Measurements from ENCODE around the gene PSMD8.

DNA sequence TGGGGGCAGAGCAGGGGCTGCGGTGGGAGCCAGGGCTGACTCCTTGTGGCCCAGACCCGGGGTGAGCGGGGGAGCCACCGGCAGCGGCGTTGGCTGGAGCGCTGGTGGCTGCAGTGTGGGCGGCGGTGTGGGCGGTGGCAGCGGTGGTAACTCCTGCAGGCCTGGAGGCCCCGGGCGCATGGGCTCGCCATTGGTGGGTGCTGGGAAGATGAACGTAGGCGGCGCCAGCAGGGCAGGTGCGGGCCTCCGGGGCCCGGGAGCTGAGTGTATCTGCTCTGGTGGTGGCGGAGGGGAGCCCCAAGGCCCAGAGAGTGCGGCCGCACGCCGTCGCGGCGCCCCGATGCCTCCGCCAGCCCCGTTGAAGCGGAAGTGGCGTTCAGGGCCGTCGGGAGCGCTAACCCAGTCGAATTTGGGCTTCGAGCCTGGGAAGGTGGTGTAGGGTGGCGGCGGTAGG lies 11.5 kb downstream of the PSMD8 start:
- TF ChIP-seq, protein P1, sequence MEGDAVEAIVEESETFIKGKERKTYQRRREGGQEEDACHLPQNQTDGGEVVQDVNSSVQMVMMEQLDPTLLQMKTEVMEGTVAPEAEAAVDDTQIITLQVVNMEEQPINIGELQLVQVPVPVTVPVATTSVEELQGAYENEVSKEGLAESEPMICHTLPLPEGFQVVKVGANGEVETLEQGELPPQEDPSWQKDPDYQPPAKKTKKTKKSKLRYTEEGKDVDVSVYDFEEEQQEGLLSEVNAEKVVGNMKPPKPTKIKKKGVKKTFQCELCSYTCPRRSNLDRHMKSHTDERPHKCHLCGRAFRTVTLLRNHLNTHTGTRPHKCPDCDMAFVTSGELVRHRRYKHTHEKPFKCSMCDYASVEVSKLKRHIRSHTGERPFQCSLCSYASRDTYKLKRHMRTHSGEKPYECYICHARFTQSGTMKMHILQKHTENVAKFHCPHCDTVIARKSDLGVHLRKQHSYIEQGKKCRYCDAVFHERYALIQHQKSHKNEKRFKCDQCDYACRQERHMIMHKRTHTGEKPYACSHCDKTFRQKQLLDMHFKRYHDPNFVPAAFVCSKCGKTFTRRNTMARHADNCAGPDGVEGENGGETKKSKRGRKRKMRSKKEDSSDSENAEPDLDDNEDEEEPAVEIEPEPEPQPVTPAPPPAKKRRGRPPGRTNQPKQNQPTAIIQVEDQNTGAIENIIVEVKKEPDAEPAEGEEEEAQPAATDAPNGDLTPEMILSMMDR (conservative IDR thresholded peaks at IDR 0.05; ENCODE audit: low read length) = no peak
- TF ChIP-seq EZH2phosphoT487 (IDR thresholded peaks at IDR 0.05; ENCODE audit: borderline replicate concordance, low read depth, low read length) = no peak
